HT1080 (cell line): Measurements from ENCODE around the gene CYP3A4. TPM values are rescaled to one million over a fixed set of nuclear protein-coding genes. Genes with fewer than 3 reads are reported as not detected.
"Not testable (repeated sequence)": the region's sequence is repeated elsewhere in the genome, so short reads cannot be mapped to it uniquely, and the experiment has no call there.

ENCODE experiments used
- DNase-seq: peaks from one replicate; pipeline ENCODE4 v3.0.0-alpha.2; 2015; ENCODE audit warnings: low read depth
- total RNA-seq: library from RNA; depleted of rRNA; stranded (reverse); fragments of >200 nt; shearing (Covaris generic); gene quantifications from 2 replicates; pipeline ENCODE4 v1.2.3, GENCODE V29; 2014

CYP3A4 gene
- total RNA-seq, 1 experiment from 2014 or later: 0.05 TPM

DNA sequence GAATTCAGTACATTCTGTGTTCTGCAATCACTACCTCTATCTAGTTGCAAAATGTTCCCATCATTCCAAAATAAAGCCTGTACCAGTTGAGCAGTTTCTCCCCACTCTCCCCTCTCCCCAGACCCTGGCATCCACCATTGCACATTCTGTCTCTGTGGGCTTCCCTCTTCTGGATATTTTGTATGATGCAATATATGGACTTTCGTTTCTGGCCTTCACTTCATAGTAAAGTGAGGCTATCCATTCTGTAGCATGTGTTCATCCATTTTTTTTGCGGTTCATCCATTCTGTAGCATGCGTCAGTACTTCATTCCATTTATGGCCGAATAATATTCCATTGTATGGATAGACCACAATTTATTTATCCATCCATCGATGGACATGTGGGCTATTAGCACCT is 9.5 kb upstream of the CYP3A4 start:
- DNase-seq: no peak

GRCh38 chr7:99792967-99793366 is 9.0 kb upstream of the CYP3A4 start:
- no peak for DNase-seq

DNA sequence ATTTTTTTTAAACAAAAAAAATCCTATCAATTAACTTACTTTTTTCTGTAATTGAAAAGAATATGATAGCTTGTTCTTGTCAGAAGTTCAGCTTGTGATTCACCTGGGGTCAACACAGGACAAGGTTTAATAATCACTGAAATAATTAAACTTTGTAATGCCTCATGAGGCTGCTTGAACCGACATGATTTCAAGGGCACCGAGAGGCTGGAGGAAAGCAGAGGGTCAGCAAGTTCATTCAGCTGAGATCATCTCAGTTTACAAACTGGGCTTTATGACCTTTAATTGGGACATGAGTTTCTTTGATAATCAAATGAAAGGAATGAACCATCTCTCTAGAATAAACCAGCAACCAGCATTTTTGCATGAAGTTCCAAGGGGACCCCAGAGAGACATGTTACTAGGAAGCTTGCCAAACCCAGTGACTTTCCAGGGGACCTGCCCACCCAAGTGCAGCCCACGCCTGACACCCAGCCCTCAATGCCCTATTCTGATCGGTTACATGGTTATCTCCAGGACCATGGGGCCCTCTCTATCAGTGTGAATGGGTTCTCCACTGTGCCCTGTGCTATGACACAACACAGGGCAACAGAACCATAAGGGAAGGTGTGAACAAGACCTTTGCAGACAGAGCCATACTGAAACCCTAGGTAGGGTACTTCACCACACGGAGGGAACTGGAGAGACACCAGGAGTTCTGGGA is 7.8 kb upstream of the CYP3A4 start:
- no peak for DNase-seq

GRCh38 chr7:99791021-99791420 is 7.0 kb upstream of the CYP3A4 start:
- DNase-seq: peak; percentile 75

GRCh38 chr7:99790407-99790806 is 6.4 kb upstream of the CYP3A4 start:
- DNase-seq: no peak

DNA sequence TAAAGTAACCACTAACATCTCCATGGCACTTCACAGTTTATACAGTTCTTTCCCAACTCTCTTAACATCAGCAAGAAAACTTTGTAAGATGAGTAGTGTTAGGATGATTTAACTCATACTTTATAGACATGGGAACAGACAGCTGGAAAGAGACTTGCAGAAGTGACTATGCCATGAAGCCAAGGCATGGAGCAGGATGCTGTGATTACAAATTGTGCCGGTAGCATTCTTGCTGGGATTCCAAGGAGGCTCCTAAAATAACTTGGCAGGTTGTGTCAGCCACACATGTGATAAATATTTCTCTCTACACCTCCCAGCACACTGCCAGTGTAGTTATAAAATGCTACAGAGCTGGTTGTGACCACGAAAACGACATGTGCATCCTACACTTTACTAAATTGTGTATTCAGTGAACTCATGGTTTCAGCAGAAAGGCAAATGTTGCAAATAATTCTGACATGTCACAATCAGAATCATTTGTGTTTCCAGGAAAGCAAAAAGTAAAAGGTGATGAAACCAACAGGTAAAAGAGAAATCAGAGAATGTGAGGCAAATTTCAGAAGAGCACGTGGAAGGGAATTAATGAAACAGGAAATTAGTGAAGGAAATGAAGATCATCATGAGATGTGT is 5.6 kb upstream of the CYP3A4 start:
- DNase-seq: no peak

DNA sequence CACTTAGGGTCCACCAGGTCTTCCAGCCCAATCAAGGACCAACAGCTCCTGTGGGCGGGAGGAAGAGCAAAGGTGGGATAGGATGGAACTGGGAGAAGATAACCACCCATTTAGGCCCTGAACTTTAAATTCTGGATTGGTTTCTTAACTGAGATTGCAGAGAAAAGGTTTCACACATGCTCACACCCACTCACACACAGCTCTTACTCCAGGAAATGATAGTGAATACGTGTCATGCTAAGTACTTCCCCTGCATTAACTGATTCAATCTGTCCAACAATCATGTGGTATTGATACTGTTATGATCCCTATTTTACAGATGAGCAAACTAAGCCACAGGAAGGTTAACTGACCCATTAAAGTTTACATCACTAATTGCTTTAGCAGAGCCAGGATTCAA is 4.6 kb upstream of the CYP3A4 start:
- DNase-seq: no peak

DNA sequence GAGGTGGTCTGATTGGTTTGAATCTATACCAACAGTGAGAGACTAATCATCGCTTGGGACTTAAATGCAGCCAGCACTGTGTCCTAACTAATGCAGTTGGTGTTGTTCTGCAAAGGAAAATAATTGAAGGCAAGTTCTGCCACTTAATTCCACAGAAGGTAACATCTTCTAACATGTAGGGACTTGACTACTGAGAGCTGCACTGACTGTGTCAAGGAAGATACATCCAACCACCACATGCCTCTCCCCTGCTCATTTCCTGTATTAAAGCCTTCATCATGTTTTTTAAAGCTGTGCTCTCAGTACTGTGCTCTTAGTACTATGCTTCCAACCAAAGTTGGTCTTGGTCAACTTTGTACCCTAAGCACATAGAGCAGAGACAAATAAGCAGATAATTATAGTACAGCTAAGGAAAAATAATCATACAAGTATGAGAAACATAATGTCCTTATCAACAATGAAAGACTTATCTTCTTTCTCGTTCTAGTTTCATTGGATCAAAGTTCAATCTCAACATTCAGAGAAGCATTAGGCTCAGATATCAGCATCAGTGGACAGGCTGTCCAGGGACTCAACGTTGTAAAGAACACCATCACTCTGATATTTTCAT is 2.8 kb upstream of the CYP3A4 start:
- no peak for DNase-seq

DNA sequence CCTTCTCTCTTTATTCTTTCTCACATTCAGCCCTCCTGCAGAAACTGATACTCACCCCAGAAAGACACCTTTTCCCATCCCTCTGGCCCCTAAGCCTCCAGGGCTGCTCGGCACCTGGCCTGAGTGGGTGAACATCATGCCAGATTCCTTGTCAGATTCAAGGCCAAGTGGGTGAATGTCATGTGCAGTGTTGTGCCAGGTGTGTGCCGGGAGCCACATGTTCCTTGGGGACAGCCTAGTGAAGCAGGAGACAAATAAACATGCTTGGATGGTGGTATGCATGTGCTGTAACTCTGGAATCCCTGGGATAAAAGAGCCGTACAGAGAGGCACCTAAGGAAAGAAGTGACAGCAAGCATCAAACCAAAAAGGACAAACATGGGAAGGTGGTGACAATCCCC is 1.7 kb upstream of the CYP3A4 start:
- not testable (repeated sequence) for DNase-seq

GRCh38 chr7:99782012-99782953 is 1.7 kb downstream of the CYP3A4 start:
- DNase-seq: no peak

DNA sequence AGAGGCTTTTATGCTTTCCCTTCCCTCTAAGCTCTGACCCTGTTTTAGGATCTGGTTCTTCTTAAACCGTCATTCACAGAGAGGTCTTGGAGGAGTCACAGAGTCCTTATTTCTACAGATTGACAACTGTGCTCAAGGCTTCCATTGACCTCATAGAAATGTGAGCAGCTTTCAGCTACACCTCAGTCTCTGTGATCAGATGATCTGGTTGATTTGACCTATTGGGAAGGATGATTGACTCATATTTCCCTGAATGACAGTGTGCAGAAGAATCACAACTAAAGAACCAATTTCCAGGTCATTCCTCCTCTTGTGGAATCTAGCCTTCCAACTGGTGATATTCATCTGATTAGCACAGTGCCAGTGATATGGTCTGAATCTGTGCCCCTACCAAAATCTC is 3.4 kb downstream of the CYP3A4 start:
- no peak for DNase-seq

GRCh38 chr7:99779949-99780348 is 4.0 kb downstream of the CYP3A4 start:
- DNase-seq: no peak

GRCh38 chr7:99778880-99779279 is 5.1 kb downstream of the CYP3A4 start:
- DNase-seq: no peak

GRCh38 chr7:99773395-99773794 is 10.6 kb downstream of the CYP3A4 start:
- DNase-seq: not testable (repeated sequence)

GRCh38 chr7:99772565-99772964 is 11.4 kb downstream of the CYP3A4 start:
- no peak for DNase-seq

- not testable (repeated sequence) for DNase-seq
Observed at GRCh38 chr7:99769494-99769893, 14.5 kb downstream of the CYP3A4 start.

- DNase-seq: no peak
Observed at GRCh38 chr7:99768471-99768870, 15.5 kb downstream of the CYP3A4 start.

DNA sequence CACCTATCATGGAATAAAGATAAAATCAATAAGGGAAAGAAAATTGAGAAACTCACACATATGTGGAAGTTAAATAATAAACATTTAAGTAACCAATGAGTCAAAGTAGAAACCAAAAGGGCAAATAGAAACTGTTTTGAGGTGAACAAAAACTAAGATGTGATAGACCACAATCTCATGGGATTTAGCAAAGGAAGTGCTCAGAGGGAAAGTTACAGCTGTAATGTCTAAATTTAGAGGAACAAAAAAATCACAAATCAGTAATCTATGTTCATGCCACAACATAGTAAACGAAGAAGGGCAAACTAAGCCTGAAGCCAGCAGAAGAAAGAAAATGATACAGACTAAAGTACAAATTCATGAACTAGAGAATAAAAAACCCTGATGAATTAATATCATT is 16.3 kb downstream of the CYP3A4 start:
- no peak for DNase-seq

- no peak for DNase-seq
Observed at GRCh38 chr7:99766484-99767099, 17.4 kb downstream of the CYP3A4 start.

GRCh38 chr7:99764478-99764877 is 19.5 kb downstream of the CYP3A4 start:
- DNase-seq: no peak

DNA sequence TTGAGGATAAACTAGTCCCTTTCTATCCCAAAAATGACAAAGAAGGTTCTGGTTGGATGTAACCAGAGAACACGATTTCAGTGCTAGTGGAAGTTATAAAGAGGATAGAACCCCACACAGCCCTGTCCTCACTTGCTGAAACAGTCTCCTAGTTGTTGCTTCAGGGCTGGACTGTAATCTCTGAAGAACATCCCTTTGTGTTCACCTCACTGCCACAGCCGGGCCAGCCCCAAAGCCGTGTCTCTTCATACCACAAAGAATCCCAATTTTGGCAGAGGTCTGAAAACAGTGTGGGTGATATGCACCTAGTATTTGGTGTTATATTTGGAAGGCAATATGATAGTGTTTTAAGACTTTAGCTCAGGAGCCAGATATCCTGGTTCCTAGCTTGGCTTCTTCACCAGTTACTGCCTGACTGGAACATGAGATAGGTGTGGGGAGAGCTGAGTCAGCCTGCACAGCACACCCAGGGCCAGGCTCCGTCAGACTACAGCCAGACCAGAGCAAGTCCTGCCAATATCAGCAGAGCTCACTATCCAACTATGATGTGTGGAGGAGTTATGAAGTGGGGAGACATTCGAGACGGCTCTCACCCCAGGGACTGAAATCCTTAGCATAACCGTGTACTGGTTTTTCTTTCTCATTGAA is 21.2 kb downstream of the CYP3A4 start:
- DNase-seq: peak; percentile 85
